Naive B cell (primary cell): ENCODE data around the gene DUSP8. TPM values are rescaled to one million over a fixed set of nuclear protein-coding genes. Genes with fewer than 3 reads are reported as not detected.

Experiments used
- ATAC-seq, 2 donors: fragments of 150-1000 bp; cut with Tn5 transposase; 2 replicates each; pipeline ENCODE4 v1.10.0; 2021; ENCODE audit warnings: low read depth in 2 of 2, mild to moderate bottlenecking in 2 of 2, moderate library complexity in 2 of 2
- DNase-seq: peaks from one replicate; pipeline ENCODE4 v3.0.0; 2022
- H3K27ac Mint-ChIP-seq, 6 donors: one replicate each; pipeline ENCODE4 v1.8.0; 2020 to 2022; ENCODE audit warnings: mild to moderate bottlenecking in 6 of 6, mixed read lengths in 6 of 6, moderate library complexity in 5 of 6, inconsistent platforms in 2 of 6
- H3K27me3 Mint-ChIP-seq, 3 donors: one replicate each; pipeline ENCODE4 v1.8.0; 2021 to 2022; ENCODE audit warnings: mixed read lengths in 3 of 3, mild to moderate bottlenecking in 1 of 3
- H3K36me3 Mint-ChIP-seq, 2 donors: one replicate each; pipeline ENCODE4 v1.8.0; 2020 to 2022; ENCODE audit warnings: mixed read lengths in 2 of 2, inconsistent platforms in 1 of 2, mild to moderate bottlenecking in 1 of 2
- H3K4me1 Mint-ChIP-seq, 3 donors: one replicate each; pipeline ENCODE4 v1.8.0; 2020 to 2022; ENCODE audit warnings: mixed read lengths in 3 of 3, inconsistent platforms in 1 of 3, mild to moderate bottlenecking in 1 of 3, moderate library complexity in 1 of 3
- H3K4me3 Mint-ChIP-seq, 8 donors: one replicate each; pipeline ENCODE4 v1.8.0; 2020 to 2022; ENCODE audit warnings: mild to moderate bottlenecking in 8 of 8, mixed read lengths in 8 of 8, moderate library complexity in 8 of 8, inconsistent platforms in 2 of 8
- H3K9me3 Mint-ChIP-seq, 7 donors: one replicate each; pipeline ENCODE4 v1.8.0; 2020 to 2022; ENCODE audit warnings: mixed read lengths in 7 of 7, mild to moderate bottlenecking in 5 of 7, inconsistent platforms in 2 of 7, moderate library complexity in 1 of 7
- polyA plus RNA-seq, 6 donors: library from polyadenylated mRNA; unstranded; fragments of 300-500 nt; fragmentation: Illumina TruSeq; gene quantifications; one replicate each; pipeline ENCODE4 v1.2.3, GENCODE V29; 2021; ENCODE audit warnings: low read depth in 6 of 6

Gene DUSP8
- polyA plus RNA-seq, 6 donors from 2014 or later, result 0.05 to 0.09 (median 0.07) TPM; not detected in 3

- ATAC-seq (no peak), DNase-seq (no peak)
- Mint-ChIP-seq H3K9me3 (peaks cover 0 to 3% (median 0%) of the 10 kb centered on the region in 7 donors), H3K27me3 (no peaks in the 10 kb centered on the region), H3K27ac (peak overlapping the region in 2 of 6 donors; percentile 24 to 32), H3K4me3 (no peak overlapping the region), H3K4me1 (peaks cover 33 to 59% (median 45%) of the 10 kb centered on the region in 3 donors), H3K36me3 (peaks cover 5 to 14% of the 10 kb centered on the region in 2 donors)
These were observed 67.3 kb downstream of the DUSP8 start for GRCh38 chr11:1504581-1505290.

- H3K27ac Mint-ChIP-seq, result peak overlapping the region in 2 of 6 donors; percentile 32 to 66
- ATAC-seq, result no peak
- peaks cover 0 to 3% (median 0%) of the 10 kb centered on the region in 7 donors for H3K9me3 Mint-ChIP-seq
- H3K4me3 Mint-ChIP-seq, result no peak overlapping the region
- peaks cover 5 to 19% of the 10 kb centered on the region in 2 donors for H3K36me3 Mint-ChIP-seq
- H3K27me3 Mint-ChIP-seq, result no peaks in the 10 kb centered on the region
- H3K4me1 Mint-ChIP-seq, result peaks cover 27 to 53% (median 39%) of the 10 kb centered on the region in 3 donors
- DNase-seq, result no peak
These were observed 67.9 kb downstream of the DUSP8 start for GRCh38 chr11:1504138-1504537.

Other genes with a start within 250 kb of the DUSP8 start
- under 1 TPM in 2 of 6 donors, not detected in 4; 0.10 TPM for gene BRSK2, start 182.3 kb downstream of the DUSP8 start, polyA plus RNA-seq
- gene MOB2, start 85.5 kb downstream of the DUSP8 start, polyA plus RNA-seq, result 10 to 100 TPM; 29.7 to 50.8 (median 33.2) TPM
- gene KRTAP5-1, start 13.0 kb upstream of the DUSP8 start, polyA plus RNA-seq, result not detected
- gene KRTAP5-2, start 26.0 kb upstream of the DUSP8 start, polyA plus RNA-seq, result not detected
- not detected for gene KRTAP5-3, start 36.2 kb upstream of the DUSP8 start, polyA plus RNA-seq
- not detected for gene KRTAP5-4, start 49.9 kb upstream of the DUSP8 start, polyA plus RNA-seq
- not detected for gene KRTAP5-5, start 57.5 kb upstream of the DUSP8 start, polyA plus RNA-seq
- gene KRTAP5-6, start 124.9 kb upstream of the DUSP8 start, polyA plus RNA-seq, result not detected
- not detected for gene IFITM10, start 178.3 kb upstream of the DUSP8 start, polyA plus RNA-seq
- gene CTSD, start 191.7 kb upstream of the DUSP8 start, polyA plus RNA-seq, result 10 to 100 TPM; 40.6 to 59.5 (median 51.8) TPM